T follicular helper cell (primary cell): ENCODE results near the gene FBXO10.
"Not testable (repeated sequence)": the region's sequence is repeated elsewhere in the genome, so short reads cannot be mapped to it uniquely, and the experiment has no call there.

ENCODE experiments used
- DNase-seq: peaks from one replicate; pipeline ENCODE4 v3.0.0-alpha.2; 2020; ENCODE audit warnings: low read depth

FBXO10 gene

GRCh38 chr9:37477443-37477842 is 98.7 kb downstream of the FBXO10 start:
- DNase-seq, result not testable (repeated sequence)

GRCh38 chr9:37476930-37477329 is 99.2 kb downstream of the FBXO10 start:
- DNase-seq, result no peak

GRCh38 chr9:37474438-37474837 is 101.7 kb downstream of the FBXO10 start:
- DNase-seq, result no peak

GRCh38 chr9:37473982-37474381 is 102.2 kb downstream of the FBXO10 start:
- not testable (repeated sequence) for DNase-seq

- no peak for DNase-seq
Measured at GRCh38 chr9:37471942-37472684, 104.1 kb downstream of the FBXO10 start.

GRCh38 chr9:37468620-37469019 is 107.6 kb downstream of the FBXO10 start:
- no peak for DNase-seq

- not testable (repeated sequence) for DNase-seq
Measured at GRCh38 chr9:37467530-37467929, 108.7 kb downstream of the FBXO10 start.

GRCh38 chr9:37466037-37466709 is 110.0 kb downstream of the FBXO10 start:
- DNase-seq, result peak; percentile 6

GRCh38 chr9:37465249-37466036 is 110.7 kb downstream of the FBXO10 start, which contains the start of gene ZBTB5:
Gene ZBTB5 (minus strand): TSS chr9:37465450. CDS start chr9:37442551, 22,899 bp downstream.
- peak; percentile 99 for DNase-seq

- peak; percentile 83 for DNase-seq
Measured at GRCh38 chr9:37464426-37465248, 111.5 kb downstream of the FBXO10 start.

- DNase-seq, result no peak
Measured at GRCh38 chr9:37464006-37464405, 112.2 kb downstream of the FBXO10 start.
